Loucy (cell line): Measurements from ENCODE around the gene JPT2.
"Not testable (repeated sequence)": the region's sequence is repeated elsewhere in the genome, so short reads cannot be mapped to it uniquely, and the experiment has no call there.

Source experiments
- H2AFZ ChIP-seq: fragments of 200-600 bp; sonication (generic); 2 replicates; pipeline ENCODE4 v1.6.0; 2016; ENCODE audit warnings: antibody characterized with exemption, mild to moderate bottlenecking, low read length, moderate library complexity
- H3F3A ChIP-seq: fragments of 200-600 bp; 2 replicates; pipeline ENCODE4 v1.6.0; 2016; ENCODE audit warnings: antibody characterized with exemption, low read depth, mild to moderate bottlenecking
- H3K27me3 ChIP-seq: fragments of 200-600 bp; sonication (generic); 2 replicates; pipeline ENCODE4 v1.6.1; 2014; ENCODE audit warnings: low read length, mild to moderate bottlenecking; ENCODE audit not compliant: insufficient read depth, poor library complexity, severe bottlenecking
- H3K36me3 ChIP-seq: fragments of 200-600 bp; sonication (generic); 2 replicates; pipeline ENCODE4 v1.6.1; 2016; ENCODE audit warnings: low read length; ENCODE audit not compliant: insufficient read depth
- H3K4me1 ChIP-seq: fragments of 200-600 bp; sonication (generic); 2 replicates; pipeline ENCODE4 v1.5.1; 2014; ENCODE audit warnings: low read length, mild to moderate bottlenecking; ENCODE audit not compliant: insufficient read depth, poor library complexity, severe bottlenecking
- H3K4me2 ChIP-seq: fragments of 200-600 bp; sonication (generic); 2 replicates; pipeline ENCODE4 v1.6.0; 2014; ENCODE audit warnings: antibody characterized with exemption, low read length, low read depth, mild to moderate bottlenecking; ENCODE audit not compliant: poor library complexity, severe bottlenecking
- H3K4me3 ChIP-seq: fragments of 200-600 bp; sonication (generic); 2 replicates; pipeline ENCODE4 v1.5.1; 2014; ENCODE audit warnings: low read length, mild to moderate bottlenecking, mixed read lengths; ENCODE audit not compliant: poor library complexity, severe bottlenecking
- H3K79me2 ChIP-seq: fragments of 200-600 bp; sonication (generic); 2 replicates; pipeline ENCODE4 v1.6.1; 2014; ENCODE audit warnings: low read length; ENCODE audit not compliant: insufficient read depth
- H3K9ac ChIP-seq: fragments of 200-600 bp; sonication (generic); 2 replicates; pipeline ENCODE4 v1.6.0; 2014; ENCODE audit warnings: mild to moderate bottlenecking, low read depth, low read length, moderate library complexity; ENCODE audit not compliant: poor library complexity, severe bottlenecking
- H3K9me2 ChIP-seq: fragments of 200-600 bp; sonication (generic); replicated peaks from 2 replicates; pipeline ENCODE4 v1.6.1; 2016; ENCODE audit warnings: low read depth, low read length, mixed read lengths
- H3K9me3 ChIP-seq: fragments of 200-600 bp; sonication (generic); 2 replicates; pipeline ENCODE4 v1.6.1; 2014; ENCODE audit warnings: mild to moderate bottlenecking, antibody characterized with exemption, low read length, low read depth; ENCODE audit not compliant: insufficient read depth
- H4K20me1 ChIP-seq: fragments of 200-600 bp; sonication (generic); 2 replicates; pipeline ENCODE4 v1.6.0; 2014; ENCODE audit warnings: antibody characterized with exemption, low read length, mild to moderate bottlenecking; ENCODE audit not compliant: insufficient read depth, poor library complexity, severe bottlenecking
- EZH2phosphoT487 ChIP-seq: fragments of 200-600 bp; IDR thresholded peaks from 2 replicates; pipeline ENCODE4 v1.6.1; 2018; ENCODE audit warnings: antibody characterized with exemption, mild to moderate bottlenecking, moderate library complexity, borderline replicate concordance
- TF ChIP-seq, protein P1 (sequence below): fragments of 200-600 bp; sonication (generic); conservative IDR thresholded peaks from 2 replicates; pipeline ENCODE4 v1.5.1; 2014; ENCODE audit warnings: mild to moderate bottlenecking, antibody characterized with exemption, low read length

The JPT2 gene

DNA sequence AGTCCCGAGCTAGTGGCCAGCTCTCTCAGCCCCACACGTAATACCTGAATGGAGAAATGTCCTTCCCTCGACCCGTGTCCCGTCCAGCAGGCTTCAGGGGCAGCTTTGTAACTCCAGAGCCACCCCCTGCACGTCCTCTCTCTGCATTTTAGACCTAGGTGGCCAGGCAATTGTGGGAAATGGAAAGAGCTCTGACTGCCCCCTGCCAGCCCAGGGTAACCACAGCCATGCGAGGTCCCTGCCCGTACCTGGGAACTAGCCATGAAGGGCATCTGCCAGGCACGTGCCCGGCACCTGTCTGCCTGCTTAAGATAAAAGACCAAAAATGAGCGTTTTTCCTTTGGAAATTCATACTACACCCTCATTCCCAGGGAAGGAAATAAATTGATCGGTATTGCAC is 37.1 kb downstream of the JPT2 start:
- H3K79me2 ChIP-seq = peaks cover 4% of the 10 kb centered on the region; the same call in 1 of the 2 replicates
- no peaks in the 10 kb centered on the region for H3K4me1 ChIP-seq

DNA sequence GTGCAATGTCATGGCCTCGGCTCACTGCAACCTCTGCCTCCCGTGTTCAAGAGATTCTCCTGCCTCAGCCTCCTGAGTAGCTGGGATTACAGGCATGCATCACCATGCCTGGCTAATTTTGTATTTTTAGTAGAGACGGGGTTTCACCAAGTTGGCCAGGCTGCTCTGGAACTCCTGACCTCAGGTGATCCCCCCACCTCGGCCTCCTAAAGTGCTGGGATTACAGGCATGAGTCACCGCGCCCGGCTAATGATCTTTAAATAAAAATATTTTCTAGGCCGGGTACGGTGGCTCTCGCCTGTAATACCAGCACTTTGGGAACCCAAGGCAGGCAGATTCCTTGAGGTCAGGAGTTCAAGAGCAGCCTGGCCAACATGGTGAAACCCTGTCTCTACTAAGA is 40.2 kb downstream of the JPT2 start:
- not testable (repeated sequence) for H2AFZ ChIP-seq, H3K9me2 ChIP-seq, H4K20me1 ChIP-seq, H3K9me3 ChIP-seq, H3F3A ChIP-seq, H3K4me3 ChIP-seq, H3K36me3 ChIP-seq, H3K4me1 ChIP-seq, H3K4me2 ChIP-seq, H3K27me3 ChIP-seq, H3K9ac ChIP-seq, H3K79me2 ChIP-seq

More for the DNA sequence above, 37.1 kb downstream of the JPT2 start:
- Histone ChIP-seq H3K9ac (no peak overlapping the region), H3K4me2 (no peak overlapping the region), H3K27me3 (no peaks in the 10 kb centered on the region), H2AFZ (no peak overlapping the region), H3K4me3 (no peak overlapping the region), H3K36me3 (no peaks in the 10 kb centered on the region), H3K9me3 (no peaks in the 10 kb centered on the region), H4K20me1 (no peaks in the 10 kb centered on the region), H3F3A (no peaks in the 10 kb centered on the region), H3K9me2 (no peaks in the 10 kb centered on the region)
- no peak for TF ChIP-seq EZH2phosphoT487
- TF ChIP-seq, protein P1, sequence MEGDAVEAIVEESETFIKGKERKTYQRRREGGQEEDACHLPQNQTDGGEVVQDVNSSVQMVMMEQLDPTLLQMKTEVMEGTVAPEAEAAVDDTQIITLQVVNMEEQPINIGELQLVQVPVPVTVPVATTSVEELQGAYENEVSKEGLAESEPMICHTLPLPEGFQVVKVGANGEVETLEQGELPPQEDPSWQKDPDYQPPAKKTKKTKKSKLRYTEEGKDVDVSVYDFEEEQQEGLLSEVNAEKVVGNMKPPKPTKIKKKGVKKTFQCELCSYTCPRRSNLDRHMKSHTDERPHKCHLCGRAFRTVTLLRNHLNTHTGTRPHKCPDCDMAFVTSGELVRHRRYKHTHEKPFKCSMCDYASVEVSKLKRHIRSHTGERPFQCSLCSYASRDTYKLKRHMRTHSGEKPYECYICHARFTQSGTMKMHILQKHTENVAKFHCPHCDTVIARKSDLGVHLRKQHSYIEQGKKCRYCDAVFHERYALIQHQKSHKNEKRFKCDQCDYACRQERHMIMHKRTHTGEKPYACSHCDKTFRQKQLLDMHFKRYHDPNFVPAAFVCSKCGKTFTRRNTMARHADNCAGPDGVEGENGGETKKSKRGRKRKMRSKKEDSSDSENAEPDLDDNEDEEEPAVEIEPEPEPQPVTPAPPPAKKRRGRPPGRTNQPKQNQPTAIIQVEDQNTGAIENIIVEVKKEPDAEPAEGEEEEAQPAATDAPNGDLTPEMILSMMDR = no peak

DNA sequence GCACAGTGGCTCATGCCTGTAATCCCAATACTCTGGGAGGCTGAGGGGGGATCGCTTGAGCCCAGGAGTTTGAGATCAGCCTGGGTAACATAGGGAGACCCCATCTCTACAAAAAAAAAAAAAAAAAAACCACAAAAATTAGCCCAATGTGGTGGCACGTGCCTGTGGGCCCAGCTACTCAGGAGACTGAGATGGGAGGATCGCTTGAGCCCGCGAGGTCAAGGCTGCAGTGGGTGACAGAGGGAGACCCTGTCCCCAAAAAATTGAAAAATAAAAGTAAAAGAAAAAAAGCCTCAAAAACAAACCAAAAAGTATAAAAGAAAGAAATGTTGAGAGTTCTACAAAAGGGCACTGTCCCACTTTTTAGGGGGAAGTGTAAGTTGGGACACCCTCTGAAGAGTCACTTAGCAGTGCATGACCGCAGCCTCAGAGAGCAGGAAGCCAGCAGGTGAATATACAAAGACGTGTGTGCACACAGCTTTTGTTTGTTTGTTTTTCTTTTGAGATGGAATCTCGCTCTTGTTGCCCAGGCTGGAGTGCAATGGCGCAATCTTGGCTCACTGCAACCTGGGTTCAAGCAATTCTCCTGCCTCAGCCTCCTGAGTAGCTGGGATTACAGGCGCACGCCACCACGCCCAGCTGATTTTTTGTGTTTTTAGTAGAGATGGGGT is 41.6 kb downstream of the JPT2 start:
- not testable (repeated sequence) for H3K36me3 ChIP-seq, H2AFZ ChIP-seq, H3K79me2 ChIP-seq, H3F3A ChIP-seq, H3K9me2 ChIP-seq, H4K20me1 ChIP-seq, H3K9ac ChIP-seq, H3K9me3 ChIP-seq, H3K4me1 ChIP-seq, H3K4me3 ChIP-seq, H3K27me3 ChIP-seq, H3K4me2 ChIP-seq

DNA sequence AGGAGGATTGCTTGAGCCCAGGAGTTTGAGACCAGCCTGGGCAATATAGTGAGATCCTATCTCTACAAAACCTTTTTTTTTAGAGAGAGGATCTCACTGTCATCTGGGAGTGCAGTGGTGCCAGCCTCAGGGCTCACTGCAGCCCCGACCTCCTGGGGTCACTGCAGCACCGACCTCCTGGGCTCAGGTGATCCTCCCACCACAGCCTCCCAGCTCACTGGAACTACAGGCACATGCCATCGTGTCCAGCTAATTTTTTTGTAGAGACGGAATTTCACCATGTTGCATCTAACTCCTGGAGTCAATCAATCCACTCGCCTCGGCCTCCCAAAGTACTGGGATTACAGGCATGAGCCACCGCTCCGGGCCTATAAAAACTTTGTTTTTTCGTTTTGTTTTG is 43.3 kb downstream of the JPT2 start:
- no peaks in the 10 kb centered on the region for H3K9me3 ChIP-seq
- H2AFZ ChIP-seq = no peak overlapping the region
- H3K9me2 ChIP-seq = no peaks in the 10 kb centered on the region
- no peak overlapping the region for H3K9ac ChIP-seq
- no peaks in the 10 kb centered on the region for H3F3A ChIP-seq
- no peak for TF ChIP-seq EZH2phosphoT487
- TF ChIP-seq, protein P1 = no peak
- H3K36me3 ChIP-seq = peaks cover 4% of the 10 kb centered on the region; the same call in 1 of the 2 replicates
- H3K27me3 ChIP-seq = no peaks in the 10 kb centered on the region
- H3K79me2 ChIP-seq = peaks cover 4% of the 10 kb centered on the region; the same call in 1 of the 2 replicates
- no peak overlapping the region for H3K4me2 ChIP-seq
- no peak overlapping the region for H3K4me3 ChIP-seq
- peaks cover 4% of the 10 kb centered on the region for H3K4me1 ChIP-seq
- no peaks in the 10 kb centered on the region for H4K20me1 ChIP-seq
